Liver (tissue), 9 donors: ENCODE measurements around the gene LTO1. TPM values are rescaled to one million over a fixed set of nuclear protein-coding genes. Genes with fewer than 3 reads are reported as not detected.

Source experiments
- DNase-seq: peaks from one replicate; pipeline ENCODE4 v3.0.0-alpha.2; 2017; ENCODE audit warnings: low spot score
- H3K27ac ChIP-seq, 2 donors: one replicate each; pipeline ENCODE4 v1.7.0; 2013; ENCODE audit warnings: inconsistent platforms in 2 of 2, low read length in 2 of 2, control low read depth in 1 of 2, low read depth in 1 of 2, mild to moderate bottlenecking in 1 of 2
- H3K27me3 ChIP-seq, 4 donors: one replicate each; pipeline versions ENCODE4 v1.6.1 to v1.7.0; 2013; ENCODE audit warnings: low read length in 3 of 4, inconsistent platforms in 1 of 4, mild to moderate bottlenecking in 1 of 4, moderate library complexity in 1 of 4; ENCODE audit not compliant: control insufficient read depth in 4 of 4, insufficient read depth in 4 of 4
- H3K36me3 ChIP-seq, 4 donors: one replicate each; pipeline versions ENCODE4 v1.6.1 to v1.7.0; 2013; ENCODE audit warnings: low read length in 3 of 4, mild to moderate bottlenecking in 3 of 4, low read depth in 1 of 4, moderate library complexity in 1 of 4; ENCODE audit not compliant: control insufficient read depth in 4 of 4, insufficient read depth in 3 of 4
- H3K4me1 ChIP-seq, 4 donors: one replicate each; pipeline versions ENCODE4 v1.6.1 to v1.7.0; 2013; ENCODE audit warnings: low read length in 3 of 4, mild to moderate bottlenecking in 3 of 4, moderate library complexity in 1 of 4; ENCODE audit not compliant: control insufficient read depth in 4 of 4, insufficient read depth in 4 of 4
- H3K4me3 ChIP-seq, 3 donors: one replicate each; pipeline versions ENCODE4 v1.6.1 to v1.7.0; 2013; ENCODE audit warnings: low read length in 3 of 3, control low read depth in 1 of 3, low read depth in 1 of 3, mild to moderate bottlenecking in 1 of 3
- H3K9ac ChIP-seq, 2 donors: one replicate each; pipeline ENCODE4 v1.7.0; 2013; ENCODE audit warnings: low read length in 2 of 2, mild to moderate bottlenecking in 2 of 2, moderate library complexity in 2 of 2, control low read depth in 1 of 2, low read depth in 1 of 2
- H3K9me3 ChIP-seq, 4 donors: one replicate each; pipeline versions ENCODE4 v1.6.1 to v1.7.0; 2013; ENCODE audit warnings: low read length in 3 of 4; ENCODE audit not compliant: control insufficient read depth in 4 of 4
- EGR1 ChIP-seq, 2 donors: IDR thresholded peaks; 2 replicates each; pipeline ENCODE4 v1.6.1; 2016 to 2018; ENCODE audit warnings: antibody characterized with exemption in 2 of 2, low read depth in 2 of 2
- FOXA1 ChIP-seq: IDR thresholded peaks from 2 replicates; pipeline ENCODE4 v1.6.1; 2016; ENCODE audit warnings: antibody characterized with exemption
- FOXA2 ChIP-seq: IDR thresholded peaks from 2 replicates; pipeline ENCODE4 v1.6.1; 2016; ENCODE audit warnings: antibody characterized with exemption
- GABPA ChIP-seq, 2 donors: IDR thresholded peaks in 1 of 2; conservative IDR thresholded peaks in 1 of 2; 2 replicates each; pipeline ENCODE4 v1.6.1; 2016; ENCODE audit warnings: antibody characterized with exemption in 2 of 2, mild to moderate bottlenecking in 1 of 2, moderate library complexity in 1 of 2
- HNF4A ChIP-seq, 2 donors: conservative IDR thresholded peaks; 2 replicates each; pipeline ENCODE4 v1.6.1; 2016; ENCODE audit warnings: antibody characterized with exemption in 2 of 2, mild to moderate bottlenecking in 2 of 2
- HNF4G ChIP-seq: IDR thresholded peaks from 2 replicates; pipeline ENCODE4 v1.6.1; 2016; ENCODE audit warnings: antibody characterized with exemption
- RAD21 ChIP-seq, 2 donors: IDR thresholded peaks; 2 replicates each; pipeline ENCODE4 v1.6.1; 2016; ENCODE audit warnings: antibody characterized with exemption in 2 of 2, mild to moderate bottlenecking in 2 of 2
- REST ChIP-seq: IDR thresholded peaks from 2 replicates; pipeline ENCODE4 v1.6.1; 2016; ENCODE audit warnings: antibody characterized with exemption, mild to moderate bottlenecking
- RXRA ChIP-seq, 2 donors: IDR thresholded peaks; 2 replicates each; pipeline ENCODE4 v1.6.1; 2017 to 2018; ENCODE audit warnings: antibody characterized with exemption in 2 of 2, mild to moderate bottlenecking in 1 of 2
- SP1 ChIP-seq: IDR thresholded peaks from 2 replicates; pipeline ENCODE4 v1.6.1; 2018; ENCODE audit warnings: antibody characterized with exemption, mild to moderate bottlenecking
- ZBTB33 ChIP-seq: IDR thresholded peaks from 2 replicates; pipeline ENCODE4 v1.6.1; 2016; ENCODE audit warnings: antibody characterized with exemption
- WGBS: extraction: QIAGEN DNeasy Blood & Tissue Kit; methylation state at CpG from one replicate; pipeline ENCODE4 v1.1.7; 2013; 5-methylcytosine and 5-hydroxymethylcytosine counted together
- polyA plus RNA-seq, 2 donors: library from polyadenylated mRNA; stranded (reverse) in 1 of 2; unstranded in 1 of 2; fragments of 200-250 nt in 1 of 2; fragments of >200 nt in 1 of 2; fragmentation: Nextera tagmentation in 1 of 2; extraction: Ambion mirVana in 1 of 2; gene quantifications; one replicate each; pipeline versions ENCODE4 v1.2.1 to v1.2.3, GENCODE V29; 2013 to 2015
- total RNA-seq, 2 donors: library from RNA; depleted of rRNA; stranded (reverse); fragments of >200 nt; gene quantifications; one replicate each; pipeline ENCODE4 v1.2.3, GENCODE V29; 2014
- TF ChIP-seq, protein P1 (sequence below): IDR thresholded peaks from 2 replicates; pipeline ENCODE4 v1.6.1; 2016; ENCODE audit warnings: antibody characterized with exemption
- TF ChIP-seq, protein P2 (sequence below): IDR thresholded peaks from 2 replicates; pipeline ENCODE4 v1.6.1; 2016; ENCODE audit warnings: antibody characterized with exemption
- TF ChIP-seq, protein P3 (sequence below): fragments of 150-350 bp; IDR thresholded peaks from 2 replicates; pipeline ENCODE4 v1.5.1; 2017; ENCODE audit warnings: improper control_type of control experiment, low read depth, low read length; ENCODE audit not compliant: missing input control
- donor health status: healthy.
- donor health status: healthy.
- donor health status: healthy.
- donor health status: healthy.
- donor health status: healthy.

The LTO1 gene
- total and polyA plus RNA-seq, 4 donors, result 4.9 to 12.3 (median 7.3) TPM

GRCh38 chr11:69680688-69681087 lies 5.5 kb upstream of the LTO1 start:
- no peak for DNase-seq
- no peak overlapping the region for H3K9ac ChIP-seq
- WGBS, result 94% methylated on average over 5 of the region's 5 CpGs

DNA sequence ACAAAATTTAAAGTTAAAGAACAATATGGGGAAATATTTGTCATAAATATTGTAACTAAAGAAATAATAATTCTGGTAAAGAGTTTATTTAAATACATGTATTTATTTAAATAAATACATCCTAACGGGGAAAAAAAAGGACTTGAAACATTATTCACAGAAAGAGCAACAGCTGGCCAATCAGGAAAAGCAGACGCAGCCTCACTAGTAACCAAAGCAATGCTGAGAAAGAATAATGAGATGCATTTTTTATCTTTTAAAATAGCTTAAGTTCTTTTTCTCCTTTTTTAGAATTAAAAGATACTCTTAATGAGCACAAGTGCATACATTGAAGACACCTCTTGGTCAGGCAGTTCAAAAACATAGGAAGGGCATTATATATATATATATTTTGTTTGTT lies 2.6 kb upstream of the LTO1 start:
- H3K27me3 ChIP-seq, result no peaks in the 10 kb centered on the region
- H3K9me3 ChIP-seq, result no peaks in the 10 kb centered on the region
- no peak overlapping the region for H3K9ac ChIP-seq
- TF ChIP-seq, protein P1, sequence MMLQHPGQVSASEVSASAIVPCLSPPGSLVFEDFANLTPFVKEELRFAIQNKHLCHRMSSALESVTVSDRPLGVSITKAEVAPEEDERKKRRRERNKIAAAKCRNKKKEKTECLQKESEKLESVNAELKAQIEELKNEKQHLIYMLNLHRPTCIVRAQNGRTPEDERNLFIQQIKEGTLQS, result no peak
- TF ChIP-seq, protein P2, sequence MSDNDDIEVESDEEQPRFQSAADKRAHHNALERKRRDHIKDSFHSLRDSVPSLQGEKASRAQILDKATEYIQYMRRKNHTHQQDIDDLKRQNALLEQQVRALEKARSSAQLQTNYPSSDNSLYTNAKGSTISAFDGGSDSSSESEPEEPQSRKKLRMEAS, result no peak
- TF ChIP-seq RXRA (IDR thresholded peaks at IDR 0.05) (no peak), RAD21 (IDR thresholded peaks at IDR 0.05) (no peak), HNF4G (no peak), REST (no peak), FOXA1 (no peak), ZBTB33 (no peak), FOXA2 (no peak), EGR1 (IDR thresholded peaks at IDR 0.05; ENCODE audit: low read depth in 2 of 2) (no peak), SP1 (no peak), GABPA (IDR thresholded peaks at IDR 0.05 in 1 of 2, conservative IDR thresholded peaks at IDR 0.05 in 1 of 2) (no peak), HNF4A (conservative IDR thresholded peaks at IDR 0.05) (no peak)
- TF ChIP-seq, protein P3, sequence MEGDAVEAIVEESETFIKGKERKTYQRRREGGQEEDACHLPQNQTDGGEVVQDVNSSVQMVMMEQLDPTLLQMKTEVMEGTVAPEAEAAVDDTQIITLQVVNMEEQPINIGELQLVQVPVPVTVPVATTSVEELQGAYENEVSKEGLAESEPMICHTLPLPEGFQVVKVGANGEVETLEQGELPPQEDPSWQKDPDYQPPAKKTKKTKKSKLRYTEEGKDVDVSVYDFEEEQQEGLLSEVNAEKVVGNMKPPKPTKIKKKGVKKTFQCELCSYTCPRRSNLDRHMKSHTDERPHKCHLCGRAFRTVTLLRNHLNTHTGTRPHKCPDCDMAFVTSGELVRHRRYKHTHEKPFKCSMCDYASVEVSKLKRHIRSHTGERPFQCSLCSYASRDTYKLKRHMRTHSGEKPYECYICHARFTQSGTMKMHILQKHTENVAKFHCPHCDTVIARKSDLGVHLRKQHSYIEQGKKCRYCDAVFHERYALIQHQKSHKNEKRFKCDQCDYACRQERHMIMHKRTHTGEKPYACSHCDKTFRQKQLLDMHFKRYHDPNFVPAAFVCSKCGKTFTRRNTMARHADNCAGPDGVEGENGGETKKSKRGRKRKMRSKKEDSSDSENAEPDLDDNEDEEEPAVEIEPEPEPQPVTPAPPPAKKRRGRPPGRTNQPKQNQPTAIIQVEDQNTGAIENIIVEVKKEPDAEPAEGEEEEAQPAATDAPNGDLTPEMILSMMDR, result no peak
- H3K27ac ChIP-seq, result no peak overlapping the region
- DNase-seq, result no peak
- no peaks in the 10 kb centered on the region for H3K36me3 ChIP-seq
- 76% methylated on average over 2 of the region's 2 CpGs for WGBS
- H3K4me3 ChIP-seq, result no peak overlapping the region
- H3K4me1 ChIP-seq, result peaks cover 3 to 15% (median 13%) of the 10 kb centered on the region in 4 donors

More at GRCh38 chr11:69680688-69681087, 5.5 kb upstream of the LTO1 start:
- TF ChIP-seq, protein P2, result no peak
- no peak for TF ChIP-seq GABPA (IDR thresholded peaks at IDR 0.05 in 1 of 2, conservative IDR thresholded peaks at IDR 0.05 in 1 of 2)
- no peaks in the 10 kb centered on the region for H3K27me3 ChIP-seq
- no peak overlapping the region for H3K4me3 ChIP-seq
- H3K36me3 ChIP-seq, result no peaks in the 10 kb centered on the region
- H3K9me3 ChIP-seq, result no peaks in the 10 kb centered on the region
- no peak overlapping the region for H3K27ac ChIP-seq
- H3K4me1 ChIP-seq, result peaks cover 0 to 2% (median 0%) of the 10 kb centered on the region in 4 donors
